GM21723 (cell line): ENCODE data around the gene IRS2.
"Not testable (repeated sequence)": the region's sequence is repeated elsewhere in the genome, so short reads cannot be mapped to it uniquely, and the experiment has no call there.

Source experiments
- ATAC-seq: cut with Tn5 transposase; IDR thresholded peaks from one replicate; pipeline ENCODE4 v1.9.1; 2021; ENCODE audit warnings: mild to moderate bottlenecking, moderate library complexity; ENCODE audit not compliant: unreplicated experiment

IRS2 gene

DNA sequence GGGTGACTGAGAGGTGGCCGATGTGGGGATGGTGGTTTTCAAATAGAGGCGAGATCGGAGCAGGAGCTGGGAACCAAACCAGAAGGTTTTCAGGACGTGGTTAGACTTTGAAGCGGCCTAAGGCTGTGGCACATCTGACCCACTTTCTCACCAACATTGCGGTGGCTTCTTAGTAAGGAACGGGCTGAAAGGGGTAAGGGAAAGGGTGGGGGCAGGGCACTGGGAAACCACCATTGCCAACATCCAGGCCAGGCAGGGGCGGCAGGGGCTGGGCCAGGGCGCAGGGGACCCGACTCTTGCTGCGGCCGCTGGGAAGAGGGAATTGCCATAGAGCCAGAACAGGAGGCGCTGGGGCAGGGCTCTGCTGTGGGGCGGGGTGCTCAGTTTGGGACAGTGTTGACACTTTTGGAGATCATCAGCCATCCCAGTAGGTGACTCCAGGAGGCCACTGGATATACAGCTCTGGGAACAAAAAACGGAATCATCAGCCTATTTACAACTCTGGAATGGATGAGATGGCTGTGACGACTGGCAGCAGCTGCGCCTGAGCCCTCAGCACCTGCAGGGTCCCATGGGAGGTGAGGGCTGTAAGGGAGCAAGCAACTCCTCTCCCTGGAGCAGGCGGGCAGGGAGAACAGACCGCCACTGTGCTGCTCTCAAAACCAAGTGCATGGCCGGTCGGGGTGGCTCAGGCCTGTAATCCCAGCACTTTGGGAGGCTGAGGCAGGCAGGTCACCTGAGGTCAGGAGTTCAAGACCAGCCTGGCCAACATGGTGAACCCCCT lies 52.2 kb downstream of the IRS2 start:
- ATAC-seq, result no peak

DNA sequence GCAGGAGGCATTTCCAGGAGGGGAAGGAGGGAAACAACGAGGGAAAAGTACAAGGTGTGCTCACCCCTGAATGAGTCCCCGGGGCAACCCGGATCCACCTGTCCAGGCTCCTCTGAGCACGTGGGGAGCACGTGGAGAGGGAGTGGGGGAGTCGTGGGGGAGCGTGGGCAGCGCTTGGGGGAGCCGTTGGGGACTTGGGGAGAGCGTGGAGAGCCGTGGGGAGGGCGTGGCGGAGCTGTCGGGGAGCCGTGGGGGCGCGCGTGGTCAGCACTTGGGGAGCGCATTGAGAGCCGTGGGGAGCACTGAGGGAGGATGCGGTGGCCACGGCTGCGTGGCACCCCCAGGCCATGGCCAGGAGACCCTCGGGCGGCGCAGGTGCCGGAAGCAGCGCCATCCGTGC lies 52.8 kb downstream of the IRS2 start:
- ATAC-seq, result no peak

DNA sequence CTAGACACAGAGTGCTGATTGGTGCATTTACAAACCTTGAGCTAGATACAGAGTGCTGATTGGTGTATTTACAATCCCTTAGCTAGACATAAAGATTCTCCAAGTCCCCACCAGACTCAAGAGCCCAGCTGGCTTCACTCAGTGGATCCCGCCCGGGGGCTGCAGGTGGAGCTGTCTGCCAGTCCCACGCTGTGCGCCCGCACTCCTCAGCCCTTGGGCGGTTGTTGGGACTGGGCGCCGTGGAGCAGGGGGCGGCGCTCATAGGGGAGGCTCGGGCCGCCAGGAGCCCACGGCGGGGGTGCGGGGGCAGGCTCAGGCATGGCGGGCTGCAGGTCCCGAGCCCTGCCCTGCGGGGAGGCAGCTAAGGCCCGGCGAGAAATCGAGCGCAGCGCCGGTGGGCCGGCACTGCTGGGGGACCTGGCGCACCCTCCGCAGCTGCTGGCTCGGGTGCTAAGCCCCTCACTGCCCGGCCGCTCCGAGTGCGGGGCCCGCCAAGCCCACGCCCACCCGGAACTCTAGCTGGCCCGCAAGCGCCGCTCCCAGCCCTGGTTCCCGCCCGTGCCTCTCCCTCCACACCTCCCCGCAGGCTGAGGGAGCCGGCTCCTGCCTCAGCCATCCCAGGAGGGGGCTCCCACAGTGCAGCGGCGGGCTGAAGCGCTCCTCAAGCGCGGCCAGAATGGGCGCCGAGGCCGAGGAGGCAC lies 53.8 kb downstream of the IRS2 start:
- not testable (repeated sequence) for ATAC-seq

DNA sequence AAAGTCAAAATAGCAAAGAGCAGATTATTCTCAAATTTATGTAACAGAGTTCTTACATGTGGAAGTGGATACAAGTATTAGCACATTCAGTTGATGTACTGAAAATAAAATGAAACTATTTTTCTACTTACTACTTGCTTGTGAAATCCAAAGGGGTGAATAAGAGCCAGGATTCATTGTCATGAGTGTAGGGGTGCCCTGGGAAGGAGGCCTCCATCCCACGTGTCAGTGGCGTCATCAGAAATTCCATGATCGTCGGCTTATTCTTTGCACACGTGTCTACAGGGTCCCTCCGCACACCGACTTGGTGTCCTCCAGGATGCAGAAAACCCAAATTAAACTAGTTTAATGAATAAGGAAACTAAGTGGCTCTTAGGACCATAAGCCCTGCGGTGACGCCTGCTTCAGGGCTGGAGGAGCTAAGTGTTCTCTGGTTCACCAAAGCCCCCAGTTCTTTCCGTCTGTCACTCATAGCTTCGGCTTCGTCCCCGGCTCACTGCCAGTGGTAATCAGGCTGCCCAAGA lies 55.5 kb downstream of the IRS2 start:
- ATAC-seq, result no peak

DNA sequence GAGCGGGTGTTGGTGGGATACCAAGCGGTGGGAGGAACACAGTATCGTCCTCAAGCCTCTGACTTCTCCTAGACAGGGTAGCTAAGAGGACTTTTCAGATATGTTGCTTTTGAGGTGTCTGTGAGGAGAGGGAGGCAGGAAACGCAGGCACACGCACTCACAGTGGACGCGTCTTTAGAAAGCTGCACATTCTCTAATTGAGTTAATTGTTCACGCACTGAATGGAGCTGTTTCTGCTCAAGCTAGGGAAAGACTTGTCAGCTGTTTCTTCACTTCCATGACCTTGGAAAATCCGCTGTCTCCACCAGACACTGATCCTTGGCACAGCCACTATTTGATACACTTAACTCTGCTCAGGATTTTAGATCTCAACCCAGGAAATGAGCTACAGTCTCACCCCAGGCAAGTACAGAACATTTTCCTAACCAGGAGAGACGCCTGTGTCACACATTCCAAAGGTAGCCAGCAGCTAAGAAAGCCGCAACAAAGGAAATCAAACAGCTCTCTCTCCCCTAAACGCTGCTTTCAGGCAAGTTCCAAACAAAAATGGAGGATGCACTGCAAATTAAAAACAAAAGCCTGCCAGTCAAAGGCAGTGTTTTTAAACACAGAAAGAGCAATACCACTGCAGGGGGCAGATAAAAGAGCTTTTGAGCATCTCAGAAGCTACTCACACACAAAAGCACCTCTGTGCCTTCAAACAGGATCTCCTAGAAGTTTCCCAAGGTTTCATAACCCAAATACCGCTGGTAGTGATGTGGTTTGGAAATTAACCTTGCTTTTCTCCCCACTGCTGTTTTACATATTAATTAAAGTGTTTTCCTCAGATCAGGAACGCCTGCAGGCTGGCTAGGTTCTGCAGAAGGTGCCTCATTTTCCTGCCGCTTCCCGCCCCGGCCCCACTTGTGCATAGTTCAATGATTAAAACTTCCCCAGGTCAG lies 57.3 kb downstream of the IRS2 start:
- no peak for ATAC-seq

DNA sequence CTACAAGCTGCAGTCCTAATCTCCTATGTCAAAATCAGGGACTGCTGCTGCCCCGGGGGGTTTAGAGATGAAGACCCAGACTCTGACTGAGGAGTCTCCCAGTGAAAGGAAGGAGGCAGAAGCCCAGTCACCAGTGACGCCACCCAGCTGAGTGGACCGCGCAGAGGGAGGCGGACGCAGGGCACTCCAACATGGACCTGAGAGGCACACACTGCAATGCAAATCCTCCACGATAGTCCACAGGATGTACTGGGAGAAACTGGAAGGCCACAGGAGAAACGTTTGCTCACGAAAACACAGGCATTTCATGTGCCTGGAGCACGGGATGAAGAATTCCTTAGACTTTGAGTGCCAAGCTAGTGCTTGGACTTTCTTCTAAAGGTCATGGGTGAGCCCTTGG lies 58.3 kb downstream of the IRS2 start:
- no peak for ATAC-seq

DNA sequence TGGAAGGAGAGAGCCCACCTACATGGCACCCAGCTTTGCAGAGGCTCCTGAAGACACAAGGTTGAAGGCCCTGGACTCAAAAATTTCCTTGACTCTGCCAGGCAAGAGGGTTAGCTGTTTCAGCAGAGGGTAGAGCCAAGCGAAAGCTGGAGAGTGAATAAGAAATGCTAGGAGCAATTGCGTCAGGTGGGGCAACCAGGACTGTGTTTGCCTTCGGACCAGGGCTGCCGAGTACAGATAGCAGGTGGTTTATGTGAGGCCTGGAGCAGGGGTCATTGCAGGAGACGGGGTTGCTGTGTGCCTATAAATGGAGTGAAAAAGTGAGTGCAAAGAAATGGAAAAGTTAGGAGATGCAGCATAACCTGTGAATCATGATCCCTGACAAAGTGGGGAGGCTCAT lies 59.1 kb downstream of the IRS2 start:
- ATAC-seq, result no peak

DNA sequence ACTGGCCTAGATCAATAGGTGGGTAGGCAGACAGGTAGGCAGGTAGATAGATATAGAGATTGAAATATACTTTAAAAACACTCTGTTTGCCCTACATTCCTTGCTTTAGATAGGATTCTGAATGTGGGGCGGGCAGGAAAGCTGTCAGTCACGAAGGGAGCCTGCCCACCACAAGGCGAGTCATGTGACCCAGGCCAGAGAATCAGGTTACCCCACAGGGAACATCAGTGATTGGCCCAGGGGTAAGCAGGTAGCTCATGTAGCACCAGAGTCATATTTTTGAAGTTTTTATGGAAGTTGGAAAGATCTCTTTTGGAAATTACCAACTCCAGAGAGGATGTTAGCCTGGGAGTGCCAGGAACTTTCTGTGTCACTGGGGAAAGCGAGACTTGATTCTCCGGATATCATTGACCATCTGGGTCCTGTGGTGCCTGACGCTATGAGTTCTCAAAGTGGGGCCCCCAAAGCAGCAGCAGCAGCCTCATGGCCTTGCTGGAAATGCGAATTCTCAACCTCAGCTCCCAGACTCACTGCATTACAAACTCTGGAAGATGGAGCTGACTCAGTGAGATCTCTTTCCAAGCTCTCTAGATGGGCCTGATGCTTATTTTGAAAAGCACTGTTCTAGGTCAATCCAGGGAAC lies 60.3 kb downstream of the IRS2 start:
- ATAC-seq, result no peak

DNA sequence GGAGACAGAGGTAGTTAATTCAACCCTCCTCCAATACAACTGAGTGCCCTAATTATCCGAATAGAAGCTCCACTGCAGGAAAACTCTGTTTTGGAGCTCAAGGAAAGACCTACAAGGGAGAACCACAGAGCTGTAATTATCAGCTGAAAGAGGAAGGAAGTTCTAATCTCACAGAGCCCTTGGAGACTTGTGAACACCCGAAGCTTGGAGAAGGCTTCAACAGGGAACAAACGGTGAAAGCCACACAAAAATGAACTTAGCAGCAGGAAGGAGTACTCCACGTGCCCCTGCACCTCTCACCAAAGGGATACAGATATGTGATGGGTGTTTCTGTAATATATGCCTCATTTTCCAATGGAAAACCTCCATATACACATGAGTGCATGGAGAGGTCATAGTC lies 61.1 kb downstream of the IRS2 start:
- ATAC-seq, result no peak

DNA sequence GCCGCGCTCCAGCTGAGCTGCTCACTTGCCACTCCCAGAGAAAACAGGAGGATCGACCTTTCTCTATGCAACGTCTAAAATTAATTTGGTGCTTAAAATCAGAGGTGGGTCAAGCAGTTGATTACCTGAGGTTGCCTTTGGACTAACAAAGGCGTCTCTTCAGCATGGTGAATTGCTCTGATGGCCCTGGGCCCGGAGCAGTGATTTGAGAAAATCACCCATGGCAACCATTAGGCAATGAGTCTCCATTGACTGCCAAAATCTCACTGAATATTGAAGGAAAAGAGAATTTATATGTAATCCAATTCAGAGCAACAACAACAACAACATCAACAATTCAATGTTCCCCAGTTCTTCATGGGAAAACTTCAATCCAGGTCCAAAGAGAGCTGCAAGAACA lies 61.8 kb downstream of the IRS2 start:
- no peak for ATAC-seq

DNA sequence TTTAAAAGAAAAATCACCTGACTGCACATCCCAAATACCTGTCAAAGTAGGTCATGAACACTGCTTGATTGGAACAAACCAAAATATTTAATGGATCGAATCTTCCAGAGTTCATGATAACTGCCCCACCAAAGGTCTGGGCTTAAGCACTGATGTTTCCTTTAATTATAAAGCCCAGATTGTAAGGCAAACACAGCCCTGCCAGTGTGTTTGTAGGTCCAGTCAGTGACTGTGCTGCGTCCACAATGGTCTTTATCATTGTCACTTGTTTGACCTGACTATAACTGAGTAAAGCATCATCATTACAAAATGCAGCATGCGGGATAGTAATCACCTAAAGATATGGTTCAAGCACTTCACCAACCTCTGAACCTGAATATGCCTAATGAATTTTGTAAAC lies 63.3 kb downstream of the IRS2 start:
- no peak for ATAC-seq

DNA sequence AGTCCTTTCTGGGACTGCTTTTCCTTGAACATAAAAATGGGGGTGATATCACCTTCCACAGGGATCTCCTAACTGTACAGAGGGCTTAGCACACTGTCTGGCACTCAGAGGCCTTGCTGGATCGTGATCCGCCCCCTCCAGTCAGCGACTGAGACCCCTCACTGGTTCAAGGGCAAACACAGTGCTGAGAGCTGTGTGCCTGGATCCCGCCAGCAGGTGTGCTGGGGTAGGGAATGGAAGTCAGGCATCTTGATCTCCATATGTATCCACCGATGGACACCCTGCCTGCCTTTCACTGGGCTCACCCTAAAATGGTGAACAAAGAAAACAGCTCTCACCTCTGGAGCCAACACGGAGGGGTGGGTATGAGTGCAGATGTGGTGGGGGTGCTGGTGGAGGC lies 64.3 kb downstream of the IRS2 start:
- no peak for ATAC-seq

DNA sequence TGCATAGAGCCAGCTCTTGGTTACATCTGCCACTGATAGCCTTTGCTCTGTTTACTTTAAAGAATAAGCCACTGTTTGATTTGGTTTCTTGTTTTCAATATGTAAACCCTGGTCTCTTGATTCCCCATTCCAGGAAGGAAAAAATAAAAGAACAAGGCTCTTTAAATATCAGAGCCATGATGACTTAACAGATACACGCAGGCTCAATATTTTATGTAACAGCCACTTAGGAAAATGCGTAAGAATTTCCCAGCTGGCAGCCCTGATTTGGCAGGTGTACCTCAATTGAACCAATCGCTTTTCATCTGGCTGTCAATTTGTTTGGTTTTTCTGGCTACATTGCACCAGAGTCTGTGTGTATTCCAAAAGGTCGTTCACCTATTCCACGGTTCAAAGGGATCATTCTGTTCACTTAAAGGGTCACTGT lies 65.6 kb downstream of the IRS2 start:
- ATAC-seq, result no peak

DNA sequence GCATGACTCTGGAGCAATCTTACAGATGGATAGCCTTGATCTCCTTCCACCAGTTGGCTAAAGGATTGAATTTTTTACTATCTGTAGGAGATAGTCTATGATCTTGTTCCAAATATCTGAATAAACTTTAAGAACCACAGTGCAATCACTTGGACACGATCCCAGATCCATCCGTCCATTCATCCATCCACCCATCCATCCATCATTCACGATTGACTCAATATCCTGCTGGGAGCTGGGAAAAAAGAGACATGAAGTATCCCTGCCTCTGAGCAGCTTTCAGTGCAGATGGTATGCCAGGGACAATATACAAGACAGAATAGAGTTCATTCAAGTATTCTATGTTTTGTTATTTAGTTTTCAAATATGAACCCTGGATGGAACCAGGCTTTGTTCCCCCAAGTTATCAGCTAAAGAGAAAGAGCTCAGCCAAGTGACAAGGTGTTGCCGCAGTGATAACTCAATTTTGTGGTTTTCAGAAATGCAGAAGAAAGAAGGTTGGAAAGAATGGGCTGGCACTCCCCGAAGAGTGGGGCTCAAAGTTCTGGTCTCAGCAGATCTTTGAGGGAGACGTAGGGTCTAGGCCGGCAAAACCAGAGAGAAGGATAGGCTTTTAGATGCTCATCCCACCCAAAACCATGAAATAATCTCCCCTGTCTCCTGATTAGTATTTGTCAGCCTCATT lies 66.3 kb downstream of the IRS2 start:
- ATAC-seq, result no peak

DNA sequence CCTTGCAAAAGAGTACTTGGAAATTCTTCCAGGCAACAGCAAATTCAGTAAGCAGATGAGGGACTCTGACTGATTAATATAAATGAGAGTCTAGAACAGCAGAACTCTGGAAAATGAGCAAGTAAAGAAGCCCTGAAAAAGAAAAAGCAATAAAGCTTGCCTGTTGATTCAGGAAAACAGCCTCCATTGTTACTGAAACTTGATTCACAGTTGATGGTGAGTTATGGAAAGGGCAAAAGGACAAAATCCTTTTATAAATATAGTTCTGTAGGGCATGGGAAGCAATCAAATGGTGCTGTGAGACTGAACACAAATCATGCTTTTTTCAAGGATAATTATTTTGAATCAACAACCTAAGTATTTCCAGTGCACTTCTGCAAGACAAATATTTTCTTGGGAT lies 67.7 kb downstream of the IRS2 start:
- no peak for ATAC-seq

DNA sequence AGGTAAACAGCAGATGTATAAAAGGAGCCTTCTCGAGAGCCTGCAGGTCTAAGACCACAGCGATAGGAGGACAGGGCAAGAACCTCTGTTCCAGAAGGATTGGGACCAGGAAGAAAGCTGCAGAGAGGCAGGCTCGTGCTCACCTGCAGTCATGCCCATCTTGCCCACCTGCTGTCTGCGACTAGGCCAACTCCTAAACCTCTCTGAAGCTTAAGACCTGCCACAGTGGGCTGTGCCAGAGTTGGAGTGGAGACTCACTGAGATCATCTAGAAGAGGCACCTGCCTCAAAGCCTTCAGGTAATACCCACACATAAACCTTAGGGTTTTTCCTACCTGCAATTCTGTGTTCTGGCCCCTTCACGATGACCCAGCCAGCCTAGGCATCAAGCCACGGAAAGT lies 68.7 kb downstream of the IRS2 start:
- ATAC-seq, result no peak

DNA sequence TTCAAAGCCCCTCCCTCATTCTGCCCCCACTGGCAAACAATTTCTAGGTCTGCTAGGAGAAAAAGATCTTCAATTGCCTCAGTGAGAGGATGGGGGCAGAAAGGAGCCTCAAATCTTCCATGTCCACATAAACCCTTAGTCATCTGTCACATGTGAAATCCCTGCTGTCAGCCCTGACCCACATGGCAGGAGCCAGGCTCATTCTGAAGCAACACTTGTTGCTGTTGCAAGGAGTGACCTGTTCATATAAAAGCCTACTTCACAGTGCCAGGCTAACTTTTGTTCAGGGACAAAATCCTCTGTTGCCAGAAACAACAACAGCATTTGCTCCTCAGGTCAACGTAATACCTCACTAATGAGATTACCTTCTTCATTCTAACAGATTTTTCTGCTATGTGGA lies 70.5 kb downstream of the IRS2 start:
- ATAC-seq, result no peak

DNA sequence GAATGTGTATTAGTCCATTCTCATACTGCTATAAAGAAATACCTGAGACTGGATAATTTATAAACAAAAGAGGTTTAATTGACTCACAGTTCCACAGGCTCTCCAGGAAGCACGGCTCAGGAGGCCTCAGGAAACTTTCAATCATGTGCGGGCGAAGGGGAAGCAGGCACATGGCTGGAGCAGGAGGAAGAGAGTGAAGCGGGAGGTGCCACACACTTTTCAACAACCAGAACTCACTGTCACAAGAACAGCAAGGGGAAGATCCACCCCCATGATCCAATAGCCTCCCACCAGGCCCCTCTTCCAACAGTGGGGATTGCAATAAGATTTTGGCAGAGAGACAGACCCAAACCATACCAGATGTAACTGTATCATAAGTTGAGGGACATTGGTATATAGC lies 72.7 kb downstream of the IRS2 start:
- no peak for ATAC-seq

DNA sequence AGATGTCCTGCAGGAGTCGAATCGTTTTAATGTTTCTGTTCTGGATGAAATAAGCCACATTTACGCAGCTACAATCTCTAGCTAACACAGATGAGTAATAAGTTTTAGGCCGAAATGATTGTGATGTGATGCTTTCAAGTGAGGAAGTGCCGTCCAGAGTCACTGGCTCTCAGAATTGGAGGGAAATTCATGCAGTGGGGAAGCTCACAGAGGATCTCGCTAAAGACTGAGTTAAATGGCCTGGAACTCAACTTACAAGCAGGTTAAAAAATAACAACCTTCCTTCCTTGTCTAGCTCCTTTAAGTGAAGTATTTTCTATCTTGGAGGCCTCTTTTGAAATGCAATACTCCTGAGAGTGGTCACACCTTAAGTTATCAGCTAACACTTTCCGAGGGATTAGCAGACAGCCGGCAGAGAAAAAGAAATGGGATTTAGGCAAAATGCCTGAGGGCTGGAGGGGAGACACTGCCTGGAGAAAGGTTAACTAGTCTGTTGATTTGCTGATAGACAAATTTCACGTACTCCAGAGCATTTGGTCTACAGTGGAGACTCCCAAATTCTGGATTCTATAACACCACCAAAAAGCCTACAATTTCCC lies 74.2 kb downstream of the IRS2 start:
- no peak for ATAC-seq
